ENCODE data around the gene SLC2A3. TPM values are rescaled to one million over a fixed set of nuclear protein-coding genes. Genes with fewer than 3 reads are reported as not detected.
A peak's percentile ranks its signal among the peaks of the same experiment; 100 is the strongest.
"Not testable (repeated sequence)": the region's sequence is repeated elsewhere in the genome, so short reads cannot be mapped to it uniquely, and the experiment has no call there.

The SLC2A3 gene
- 61.9 TPM for total RNA-seq

DNA sequence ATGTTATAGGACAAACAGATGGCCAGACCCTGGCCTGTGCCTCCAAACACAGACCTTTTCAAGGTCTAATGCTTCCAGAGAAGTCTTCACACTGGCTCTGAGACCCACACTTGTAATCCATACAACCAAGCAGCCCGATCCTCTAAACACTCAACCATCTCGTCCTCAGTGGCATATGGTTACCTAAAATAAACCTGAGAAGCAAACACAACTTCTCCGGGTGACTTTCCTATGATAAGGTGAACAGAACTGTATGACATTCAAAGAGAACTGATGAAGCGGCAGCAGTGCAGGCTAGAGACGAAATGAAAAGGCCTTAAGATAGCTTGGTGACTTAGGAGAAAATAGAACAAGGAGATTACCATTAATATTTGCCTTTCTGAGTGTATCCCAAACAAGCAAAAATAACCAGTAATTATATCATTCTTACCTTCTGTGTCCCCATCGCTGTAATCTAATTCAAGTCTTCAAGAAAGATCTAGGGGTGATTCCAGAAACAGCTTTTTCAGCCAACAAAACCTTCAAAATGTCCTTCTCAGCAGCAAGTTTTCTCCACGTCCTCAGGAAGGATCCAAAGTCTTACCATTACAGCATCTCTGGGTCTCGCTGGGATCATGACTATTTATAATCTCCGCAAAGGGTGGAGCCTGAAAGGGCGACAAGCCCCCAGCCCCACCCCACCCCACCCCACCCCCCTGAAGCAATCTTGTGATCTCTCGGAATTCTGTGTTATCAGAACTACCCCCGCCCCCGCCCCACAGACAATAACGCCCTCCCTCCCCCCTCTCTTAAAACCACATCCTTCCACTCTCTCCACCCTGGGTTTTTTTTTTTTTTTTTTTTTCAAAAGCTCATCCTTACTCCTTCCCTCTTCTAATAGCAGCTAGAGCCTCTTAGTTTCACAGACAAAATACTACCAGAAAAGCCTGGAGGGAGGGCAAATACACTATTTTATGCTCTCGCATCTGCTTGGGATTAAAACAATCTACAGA lies at the start of gene SLC2A3:
Gene SLC2A3, minus strand, starts transcription at position 598 of the 992 bp plus-strand sequence. Its CDS starts 153 bp downstream, at position 445.
- peak; percentile 82 for DNase-seq (ENCODE audit: low spot score)

DNA sequence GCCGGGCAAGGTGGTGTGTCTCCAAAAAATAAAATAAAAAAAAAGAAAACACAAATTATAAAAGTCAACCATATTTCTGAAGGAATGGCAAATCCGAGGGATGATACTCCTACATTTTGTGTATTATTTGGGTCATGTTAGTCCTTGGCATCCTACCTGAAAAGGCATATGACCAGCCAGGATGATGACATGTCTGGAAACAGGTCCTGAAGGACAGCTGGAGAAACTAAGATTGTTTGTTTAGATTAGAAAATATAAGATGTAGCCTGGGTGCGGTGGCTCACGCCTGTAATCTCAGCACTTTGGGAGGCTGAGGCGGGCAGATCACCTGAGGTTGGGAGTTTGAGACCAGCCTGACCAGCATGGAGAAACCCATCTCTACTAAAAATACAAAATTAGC lies 48.9 kb upstream of the SLC2A3 start:
- no peak for DNase-seq (ENCODE audit: low spot score)

DNA sequence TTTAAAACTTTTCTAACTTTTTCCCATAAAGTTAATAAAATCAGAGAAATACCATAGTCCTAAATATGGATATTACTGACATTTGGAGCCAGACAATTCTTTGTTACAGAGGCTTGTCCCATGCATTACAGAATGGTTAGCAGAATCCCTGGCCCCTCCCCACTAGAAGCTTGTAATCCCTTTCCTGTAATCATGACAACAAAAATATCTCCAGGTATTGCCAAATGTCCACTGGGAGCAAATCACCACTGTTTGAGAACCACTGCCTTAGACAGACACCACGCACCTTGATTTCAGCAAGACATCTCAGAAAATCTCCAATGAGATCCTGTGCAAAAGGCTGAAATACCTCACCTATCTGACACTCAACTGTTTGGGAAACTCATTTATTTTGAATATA lies 47.5 kb upstream of the SLC2A3 start:
- not testable (repeated sequence) for DNase-seq (ENCODE audit: low spot score)

DNA sequence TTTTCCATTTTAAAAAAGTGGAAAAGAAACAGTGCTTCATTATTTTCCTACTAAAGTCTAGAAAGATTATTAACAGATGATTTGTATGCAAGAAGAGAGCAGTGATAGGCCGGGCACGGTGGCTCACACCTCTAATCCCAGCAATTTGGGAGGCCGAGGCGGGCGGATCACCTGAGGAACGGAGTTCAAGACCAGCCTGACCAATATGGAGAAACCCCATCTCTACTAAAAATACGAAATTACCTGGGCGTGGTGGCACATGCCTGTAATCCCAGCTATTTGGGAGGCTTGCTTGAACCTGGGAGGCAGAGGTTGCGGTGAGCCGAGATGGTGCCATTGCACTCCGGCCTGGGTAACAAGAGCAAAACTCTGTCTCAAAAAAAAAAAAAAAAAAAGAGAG lies 47.0 kb upstream of the SLC2A3 start:
- DNase-seq (ENCODE audit: low spot score), result not testable (repeated sequence)

DNA sequence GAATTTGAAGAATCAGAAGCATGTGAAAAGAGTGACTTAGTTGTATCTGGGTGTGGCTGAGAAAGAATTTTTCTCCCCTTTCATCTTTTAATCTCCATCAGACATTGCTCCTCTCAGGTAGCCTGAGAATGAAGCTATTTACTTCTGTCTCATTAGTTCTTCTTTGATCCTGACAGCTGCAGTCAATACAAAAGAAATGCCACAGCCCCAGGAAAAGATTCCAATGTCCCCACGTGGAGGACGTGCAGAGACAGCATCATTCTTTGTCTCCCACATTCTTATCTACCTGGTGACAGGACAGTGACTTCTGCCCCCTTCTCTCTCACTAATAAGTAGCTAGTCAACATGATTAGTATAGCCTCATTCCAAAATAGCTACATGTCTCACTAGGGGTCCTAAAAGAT lies 46.3 kb upstream of the SLC2A3 start:
- not testable (repeated sequence) for DNase-seq (ENCODE audit: low spot score)

DNA sequence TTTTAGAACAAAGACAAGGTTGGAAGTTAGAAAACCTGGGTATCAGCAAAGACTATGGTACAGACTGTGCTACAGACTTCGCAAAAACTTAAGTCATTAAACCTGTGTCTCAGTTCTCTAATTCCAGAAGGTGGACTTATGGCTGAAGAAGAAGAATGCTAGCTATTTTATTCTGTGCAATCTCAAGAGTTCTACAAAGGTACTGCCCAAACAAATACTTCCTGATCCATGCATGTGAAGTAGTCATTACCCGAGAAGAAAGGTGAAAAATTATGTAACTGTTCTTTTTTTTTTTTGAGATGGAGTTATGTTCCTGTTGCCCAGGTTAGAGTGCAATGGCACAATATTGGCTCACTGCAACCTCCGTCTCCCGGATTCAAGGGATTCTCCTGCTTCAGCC lies 45.5 kb upstream of the SLC2A3 start:
- DNase-seq (ENCODE audit: low spot score), result no peak

DNA sequence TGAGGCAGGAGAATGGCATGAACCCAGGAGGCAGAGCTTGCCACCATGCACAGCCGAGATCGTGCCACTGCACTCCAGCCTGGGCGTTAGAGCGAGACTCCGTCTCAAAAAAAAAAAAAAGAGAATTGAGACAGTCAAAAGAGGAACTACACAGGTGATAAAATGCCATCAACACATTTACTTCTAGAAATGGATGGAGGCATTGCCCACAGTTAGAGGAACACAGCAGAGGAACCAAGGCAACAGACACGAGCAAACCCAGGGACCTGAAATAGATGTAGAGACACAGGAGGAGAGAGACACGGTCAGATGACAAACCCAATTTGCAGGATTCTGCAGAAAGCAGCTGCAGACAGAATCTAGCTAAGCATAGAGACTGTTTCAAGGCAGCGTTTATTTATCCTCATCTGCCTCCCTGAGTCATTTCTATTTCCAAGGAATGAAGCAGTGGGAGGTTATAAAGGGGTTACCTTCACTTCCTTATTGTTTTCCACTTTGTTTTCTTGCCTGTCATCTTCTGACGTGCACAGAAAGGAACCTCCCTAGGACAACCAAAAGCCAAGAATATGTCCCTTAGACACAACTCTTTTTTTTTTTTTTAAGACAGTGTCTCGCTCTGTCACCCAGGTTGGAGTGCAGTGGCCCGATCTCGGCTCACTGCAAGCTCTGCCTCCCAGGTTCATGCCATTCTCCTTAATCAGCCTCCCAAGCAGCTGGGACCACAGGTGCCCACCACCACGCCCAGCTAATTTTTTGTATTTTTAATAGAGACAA lies 41.6 kb upstream of the SLC2A3 start:
- DNase-seq (ENCODE audit: low spot score), result not testable (repeated sequence)

DNA sequence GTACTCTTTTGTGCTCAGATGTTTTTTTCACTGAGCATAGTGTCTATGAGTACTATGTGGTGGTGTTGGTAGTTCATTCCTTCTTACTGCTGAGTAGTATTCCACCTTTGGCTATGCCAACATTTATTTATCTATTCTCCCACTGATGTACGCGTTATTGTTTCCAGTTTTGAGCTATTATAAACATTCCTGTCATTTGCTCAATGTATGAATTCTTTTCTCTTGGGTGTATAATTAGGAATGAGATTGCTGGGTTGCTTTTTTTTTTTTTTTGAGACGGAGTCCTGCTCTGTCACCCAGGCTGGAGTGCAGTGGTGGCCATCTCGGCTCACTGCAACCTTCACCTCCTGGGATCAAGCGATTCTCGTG lies 37.5 kb upstream of the SLC2A3 start:
- no peak for DNase-seq (ENCODE audit: low spot score)

DNA sequence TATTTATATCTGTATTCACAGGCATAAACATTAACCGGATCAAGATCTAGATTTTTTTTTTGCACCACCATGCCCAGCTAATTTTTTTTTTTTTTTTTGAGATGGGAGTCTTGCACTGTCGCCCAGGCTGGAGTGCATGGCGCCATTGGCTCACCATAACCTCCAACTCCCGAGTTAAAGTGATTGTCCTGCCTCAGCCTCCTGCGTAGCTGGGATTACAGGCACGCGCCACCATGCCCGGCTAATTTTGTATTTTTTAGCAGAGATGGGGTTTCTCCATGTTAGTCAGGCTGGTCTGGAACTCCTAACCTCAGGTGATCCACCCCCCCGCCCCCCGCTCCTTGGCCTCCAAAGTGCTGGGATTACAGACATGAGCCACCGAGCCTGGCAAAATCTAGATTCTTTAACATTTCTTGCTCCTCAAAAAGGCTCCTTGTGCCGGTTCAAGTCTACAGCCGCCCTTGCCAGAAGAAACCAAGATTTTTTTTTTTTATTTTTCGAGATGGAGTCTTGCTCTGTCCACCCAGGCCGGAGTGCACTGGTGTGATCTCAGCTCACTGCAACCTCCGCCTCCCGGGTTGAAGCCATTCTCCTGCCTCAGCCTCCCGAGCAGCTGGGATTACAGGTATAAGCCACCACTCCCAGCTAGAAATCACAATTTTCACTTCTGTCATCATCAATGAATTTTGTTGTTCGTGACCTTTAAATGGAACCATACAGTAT lies 36.9 kb upstream of the SLC2A3 start:
- DNase-seq (ENCODE audit: low spot score), result no peak

DNA sequence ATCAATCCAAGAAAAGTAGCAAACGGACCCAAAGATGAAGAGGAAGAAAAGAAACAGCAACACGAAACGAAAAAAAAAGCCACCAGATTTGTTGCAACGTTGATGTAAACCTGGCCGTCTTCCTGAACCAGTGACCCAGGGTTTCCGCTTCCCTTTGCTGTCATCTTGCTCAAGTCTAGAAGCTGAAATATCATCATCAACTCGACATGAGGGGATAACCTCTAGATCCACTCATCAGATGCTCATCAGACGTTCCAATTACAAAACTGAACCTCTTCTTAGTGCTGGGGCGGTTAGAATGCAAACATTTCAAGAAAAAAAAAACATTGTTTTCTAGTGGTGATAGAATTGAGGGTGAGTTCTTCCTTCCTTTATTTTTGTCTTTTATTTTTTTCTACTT lies 36.3 kb upstream of the SLC2A3 start:
- not testable (repeated sequence) for DNase-seq (ENCODE audit: low spot score)

DNA sequence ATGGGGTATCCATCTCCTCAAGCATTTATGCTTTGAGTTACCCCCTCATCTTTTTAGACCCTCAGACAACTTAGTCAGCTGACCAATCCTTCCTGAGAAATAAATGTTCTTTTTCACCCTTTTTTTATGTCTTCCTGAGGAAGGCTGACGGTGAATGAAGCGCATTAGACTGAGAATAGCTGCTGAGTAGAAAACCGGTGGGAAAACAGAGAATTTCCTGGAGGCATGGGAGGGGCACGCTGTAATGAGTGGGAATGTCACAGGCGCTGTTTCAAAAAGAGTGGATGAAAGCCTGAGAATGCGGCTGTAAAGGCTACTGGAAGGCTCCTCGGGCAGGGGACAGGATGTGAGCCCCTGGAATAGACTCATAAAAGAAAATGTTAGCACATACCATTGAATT lies 35.8 kb upstream of the SLC2A3 start:
- DNase-seq (ENCODE audit: low spot score), result not testable (repeated sequence)

DNA sequence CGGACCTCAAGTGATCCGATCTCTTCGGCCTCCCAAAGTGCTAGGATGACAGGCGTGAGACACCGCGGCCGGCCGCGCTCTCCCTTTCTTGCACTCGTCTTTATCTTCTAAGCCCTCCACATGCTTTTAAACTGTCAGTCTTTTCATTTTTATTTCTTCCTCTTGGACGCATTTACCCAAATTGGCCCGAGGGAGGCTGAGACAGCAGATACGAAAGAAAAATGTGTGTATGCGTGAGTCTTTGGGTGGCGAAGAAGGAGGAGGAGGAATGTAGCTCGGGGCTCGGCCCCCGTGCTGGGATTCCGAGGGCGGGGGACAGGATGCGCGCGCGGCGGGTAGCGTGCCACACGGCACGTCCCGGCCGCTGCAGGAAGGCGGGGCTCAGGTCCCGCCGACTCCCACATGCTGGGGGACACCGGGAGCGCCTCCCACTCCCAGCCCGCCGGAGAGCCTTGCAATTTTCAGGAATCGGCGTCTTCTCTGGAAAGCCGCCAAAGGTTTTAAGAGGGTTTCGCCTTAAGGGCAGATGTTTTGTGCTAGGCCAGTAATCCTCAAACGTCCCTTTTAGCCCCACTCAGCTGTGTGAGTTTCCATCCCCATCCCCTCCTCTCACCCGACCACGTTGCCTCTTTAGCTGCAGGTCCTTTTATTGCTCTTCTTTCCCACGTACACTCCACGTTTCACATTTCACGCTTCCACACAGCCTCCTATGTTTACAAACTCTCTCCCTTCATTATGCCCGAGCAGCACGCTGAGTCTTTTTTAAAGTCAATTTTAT lies 34.7 kb upstream of the SLC2A3 start:
- DNase-seq (ENCODE audit: low spot score), result peak; percentile 92

DNA sequence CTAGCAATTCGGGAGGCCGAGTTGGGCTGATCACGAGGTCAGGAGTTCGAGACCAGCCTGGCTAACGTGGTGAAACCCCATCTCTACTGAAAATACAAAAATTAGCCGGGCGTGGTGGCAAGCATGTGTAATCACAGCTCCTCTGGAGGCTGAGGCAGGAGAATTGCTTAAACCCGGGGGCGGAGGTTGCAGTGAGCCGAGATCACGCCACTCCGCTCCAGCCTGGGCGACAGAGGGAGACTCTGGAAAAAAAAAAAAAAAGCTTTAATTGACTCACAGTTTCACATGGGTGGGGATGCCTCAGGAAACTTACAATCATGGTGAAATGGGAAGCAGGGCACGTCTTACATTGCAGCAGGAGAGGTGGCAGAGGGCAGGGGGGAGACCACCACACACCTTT lies 30.6 kb upstream of the SLC2A3 start:
- DNase-seq (ENCODE audit: low spot score), result no peak

DNA sequence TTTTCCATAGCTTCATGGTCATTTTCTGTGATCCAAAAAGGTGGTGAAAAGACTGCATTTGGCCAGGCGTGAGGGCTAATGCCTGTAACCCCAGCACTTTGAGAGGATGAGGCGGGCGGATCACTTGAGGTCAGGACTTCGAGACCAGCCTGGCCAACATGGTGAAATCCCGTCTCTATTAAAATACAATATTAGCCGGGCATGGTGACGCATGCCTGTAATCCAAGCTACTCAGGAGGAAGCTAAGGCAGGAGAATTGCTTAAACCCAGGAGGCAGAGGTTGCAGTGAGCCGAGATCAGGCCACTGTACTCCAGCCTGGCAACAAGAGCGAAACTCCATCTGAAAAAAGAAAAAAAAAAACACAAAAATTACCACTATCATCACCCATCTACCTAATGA lies 28.7 kb upstream of the SLC2A3 start:
- not testable (repeated sequence) for DNase-seq (ENCODE audit: low spot score)

DNA sequence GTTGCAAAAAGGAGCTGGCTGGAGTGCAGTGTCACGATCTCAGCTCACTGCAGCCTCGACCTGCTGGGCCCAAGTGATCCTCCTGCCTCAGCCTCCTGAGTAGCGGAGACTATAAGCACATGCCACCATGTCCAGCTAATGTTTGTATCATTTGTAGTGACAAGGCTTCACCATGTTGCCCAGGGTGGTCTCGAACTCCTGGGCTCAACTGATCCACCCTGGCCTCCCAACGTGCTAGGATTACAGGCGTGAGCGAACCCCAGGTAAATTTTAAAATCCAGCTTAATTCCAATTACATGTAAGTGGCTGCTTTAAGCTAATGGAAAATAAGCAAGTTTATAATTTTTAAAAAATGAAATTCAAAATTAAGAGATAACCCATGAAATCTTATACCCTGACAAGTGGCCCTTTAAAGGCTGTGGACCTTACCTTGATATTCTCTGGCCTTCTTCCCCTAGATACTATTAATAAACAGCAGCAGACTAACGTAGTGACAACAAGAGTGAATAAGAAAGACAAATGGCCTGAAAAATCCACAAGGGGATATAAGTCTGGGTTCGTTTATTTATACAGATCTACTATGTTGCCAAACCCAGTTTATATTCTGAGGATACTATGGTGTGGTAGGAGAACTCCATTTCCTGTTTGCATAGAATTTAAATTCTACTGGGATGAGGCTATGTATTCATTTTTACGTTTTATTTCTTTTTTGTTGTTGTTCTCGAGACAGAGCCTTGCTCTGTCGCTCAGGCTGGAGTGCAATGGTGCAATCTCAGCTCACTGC lies 25.6 kb upstream of the SLC2A3 start:
- no peak for DNase-seq (ENCODE audit: low spot score)

DNA sequence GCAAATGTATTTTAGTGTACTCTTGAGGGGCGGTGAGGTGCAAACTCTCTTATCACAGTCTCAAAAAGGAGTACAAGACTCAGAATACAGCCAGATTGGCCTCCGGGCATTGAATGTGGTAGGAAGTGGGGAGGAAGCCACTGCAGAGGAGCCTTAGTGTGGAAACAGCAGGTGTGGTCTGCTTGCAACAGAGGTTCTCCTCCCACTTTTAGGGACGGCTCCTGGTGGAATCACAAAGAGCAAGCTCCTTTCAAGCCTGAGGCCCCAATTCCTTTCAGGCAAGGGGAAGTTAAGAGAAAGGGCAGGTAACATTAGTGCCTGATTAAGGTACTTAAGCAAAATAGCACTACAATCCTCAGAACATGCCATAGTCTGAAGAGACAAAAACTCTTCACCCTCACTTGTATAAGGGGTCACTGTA lies 23.7 kb upstream of the SLC2A3 start:
- DNase-seq (ENCODE audit: low spot score), result no peak

DNA sequence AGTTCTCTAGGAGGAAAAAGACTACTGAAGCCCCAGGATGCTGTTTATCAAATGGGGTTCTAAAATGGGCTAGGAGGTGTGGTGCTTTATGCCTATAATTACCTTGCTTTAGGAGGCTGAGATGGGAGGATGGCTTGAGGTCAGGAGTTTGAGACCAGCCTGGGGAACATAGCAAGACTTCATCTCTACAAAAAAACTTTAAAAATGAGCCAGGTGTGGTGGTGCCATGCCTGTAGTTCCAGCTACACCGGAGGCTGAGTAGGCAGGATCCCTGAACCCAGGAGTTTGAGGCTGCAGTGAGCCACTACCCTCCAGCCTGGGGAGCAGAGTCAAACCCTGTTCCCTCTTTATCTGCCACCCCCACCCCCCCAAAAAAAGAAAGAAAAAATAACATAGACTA lies 23.3 kb upstream of the SLC2A3 start:
- no peak for DNase-seq (ENCODE audit: low spot score)

DNA sequence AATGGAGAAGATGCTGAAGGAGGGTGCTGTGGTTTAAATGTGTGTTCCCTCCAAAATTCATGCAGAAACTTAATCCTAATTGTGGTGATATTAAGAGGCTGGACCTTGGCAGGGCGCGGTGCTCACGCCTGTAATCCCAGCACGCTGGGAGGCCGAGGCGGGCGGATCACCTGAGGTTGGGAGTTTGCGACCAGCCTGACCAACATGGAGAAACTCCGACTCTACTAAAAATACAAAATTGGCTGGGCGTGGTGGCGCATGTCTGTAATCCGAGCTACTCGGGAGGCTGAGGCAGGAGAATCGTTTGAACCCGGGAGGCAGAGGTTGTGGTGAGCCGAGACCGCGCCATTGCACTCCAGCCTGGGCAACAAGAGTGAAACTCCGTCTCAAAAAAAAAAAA lies 18.9 kb upstream of the SLC2A3 start:
- not testable (repeated sequence) for DNase-seq (ENCODE audit: low spot score)

DNA sequence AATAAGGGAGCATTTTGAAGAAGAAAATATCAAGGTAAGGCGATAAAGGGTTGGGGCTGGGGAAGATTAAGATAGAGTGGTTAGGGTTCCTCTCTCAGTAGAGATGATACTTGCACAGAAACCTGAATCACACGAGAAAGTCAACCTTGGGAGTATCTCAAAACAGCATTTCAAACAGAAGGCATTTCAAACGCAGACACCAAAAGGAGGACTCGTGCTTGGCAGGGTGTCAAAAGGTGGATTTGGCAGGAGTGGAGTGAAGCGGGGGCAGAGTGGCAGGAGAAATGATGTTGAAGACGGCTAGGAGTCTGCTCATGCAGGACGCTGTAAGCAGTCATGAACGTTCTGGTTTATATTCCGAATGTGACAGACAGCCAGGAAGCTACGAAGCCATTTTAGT lies 18.4 kb upstream of the SLC2A3 start:
- not testable (repeated sequence) for DNase-seq (ENCODE audit: low spot score)

DNA sequence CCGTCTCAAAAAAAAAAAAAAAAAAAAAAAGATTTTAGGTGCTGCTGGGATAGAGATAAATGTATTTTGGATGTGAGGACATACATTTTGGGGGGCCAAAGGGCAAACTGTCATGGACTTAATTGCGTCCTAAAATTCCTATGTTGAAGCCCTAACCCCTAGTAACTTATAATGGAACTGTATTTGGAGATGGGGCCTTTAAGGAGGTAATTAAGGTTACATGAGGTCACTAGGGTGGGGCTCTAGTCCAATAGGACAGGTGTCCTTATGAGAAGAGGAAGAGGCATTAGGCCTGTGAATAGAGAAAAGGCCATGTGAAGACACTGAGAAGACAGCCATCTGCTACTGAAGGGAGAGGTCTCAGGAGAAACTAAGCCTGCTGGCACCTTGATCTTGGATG lies 17.9 kb upstream of the SLC2A3 start:
- not testable (repeated sequence) for DNase-seq (ENCODE audit: low spot score)
